OCI-LY3 (cell line): ENCODE results near the gene RHOT1.

Source experiments
- CTCF ChIP-seq: fragments of 200-600, 300-600 bp; sonication (generic); IDR thresholded peaks from 2 replicates; pipeline ENCODE4 v1.5.1; 2014; ENCODE audit warnings: antibody characterized with exemption, low read length, low read depth
- EZH2phosphoT487 ChIP-seq: fragments of 200-600 bp; shearing (Covaris generic); IDR thresholded peaks from 2 replicates; pipeline ENCODE4 v1.6.1; 2018; ENCODE audit warnings: antibody characterized with exemption, mixed run types, low read depth

GRCh38 chr17:32100971-32101631 lies 41.2 kb upstream of the RHOT1 start:
- no peak for TF ChIP-seq CTCF
- TF ChIP-seq EZH2phosphoT487: no peak
